Nucleus accumbens (tissue), 56 donors: ENCODE results near the gene SAMD4A.

ENCODE experiments used
- DNase-seq, 56 donors: peaks; one replicate each; lab custom pipeline; 2025; lab: John Stamatoyannopoulos, UW

SAMD4A gene

DNA sequence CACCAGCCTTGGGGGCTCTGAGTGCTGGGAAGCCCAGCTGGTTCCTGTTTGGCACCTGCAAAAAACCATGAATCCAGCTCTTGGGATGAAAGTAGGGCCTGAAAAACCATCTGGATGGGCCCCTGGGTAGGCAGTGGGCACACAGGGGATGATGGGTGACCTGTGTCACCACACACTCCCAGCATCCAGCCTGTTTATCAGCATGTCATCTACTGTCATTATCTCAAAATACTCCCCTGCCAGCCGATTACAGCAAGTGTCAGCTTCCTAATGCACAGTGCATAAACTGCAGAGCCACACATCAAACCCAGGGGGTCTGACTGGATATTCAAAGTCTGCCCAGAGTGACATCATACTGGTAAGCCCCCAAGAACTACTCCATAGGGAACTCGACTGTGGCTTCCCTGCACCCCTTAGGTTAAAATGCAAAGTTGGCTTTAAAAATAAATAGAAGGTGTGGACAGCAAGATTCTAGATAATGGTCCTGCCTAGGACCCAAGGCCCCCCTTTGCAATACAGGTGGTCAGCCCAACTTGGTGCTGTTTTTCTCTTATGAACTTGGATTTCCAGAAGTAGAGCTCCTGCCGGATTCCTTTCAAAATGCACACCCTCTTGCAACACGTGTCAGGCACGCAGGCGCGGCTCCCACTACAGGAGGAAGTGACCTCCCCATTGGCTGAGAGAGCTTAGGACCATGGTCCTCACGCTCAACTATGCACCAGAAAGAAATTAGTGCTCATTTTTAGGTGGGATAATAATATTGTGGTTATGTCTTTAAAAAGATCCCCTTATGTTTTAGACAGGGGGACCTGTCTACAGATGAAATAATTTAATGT is 241.6 kb downstream of the SAMD4A start:
- no peak for DNase-seq

GRCh38 chr14:54809767-54810166 is 242.8 kb downstream of the SAMD4A start:
- DNase-seq, result no peak

DNA sequence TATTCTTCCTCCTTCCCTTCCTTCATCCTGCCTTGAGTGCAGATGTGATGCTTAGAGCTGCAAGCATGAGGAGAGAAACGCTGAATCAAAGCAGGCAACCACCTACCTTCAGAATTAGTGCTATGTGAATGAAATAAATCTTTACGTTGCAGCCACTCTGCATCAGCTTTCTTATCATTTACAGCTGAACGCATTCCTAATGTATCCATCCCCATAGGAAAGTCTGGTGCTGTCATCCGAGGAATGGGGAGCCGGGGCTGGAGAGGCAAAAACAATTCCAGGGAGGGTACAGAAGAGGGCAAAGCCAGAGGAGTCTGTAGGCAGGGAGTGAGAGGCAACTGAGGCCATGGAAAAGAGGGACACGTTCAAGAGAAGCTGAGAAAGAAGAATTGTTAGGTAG is 245.7 kb downstream of the SAMD4A start:
- no peak for DNase-seq

- no peak for DNase-seq
Measured at GRCh38 chr14:54813081-54813480, 246.2 kb downstream of the SAMD4A start.

DNA sequence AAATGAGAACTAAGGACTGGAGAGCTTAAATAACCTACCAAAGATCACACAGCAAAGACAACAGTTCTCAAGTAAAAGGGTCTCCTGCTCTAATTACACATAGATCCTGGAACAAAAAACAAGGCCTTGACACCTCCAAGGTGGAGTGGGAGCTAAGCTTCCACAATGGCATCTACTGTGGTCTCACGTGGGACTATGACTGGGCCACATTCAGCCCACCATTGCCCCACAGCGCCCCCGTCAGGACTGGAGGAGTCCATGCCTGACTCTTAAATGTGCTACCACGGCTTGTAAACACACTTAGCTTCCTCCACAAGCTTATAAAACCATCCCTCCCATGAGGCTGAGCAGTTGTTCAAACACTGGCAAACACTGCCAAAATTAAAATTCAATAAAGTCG is 247.1 kb downstream of the SAMD4A start:
- no peak for DNase-seq

GRCh38 chr14:54815016-54815415 is 248.1 kb downstream of the SAMD4A start:
- DNase-seq, result no peak

DNA sequence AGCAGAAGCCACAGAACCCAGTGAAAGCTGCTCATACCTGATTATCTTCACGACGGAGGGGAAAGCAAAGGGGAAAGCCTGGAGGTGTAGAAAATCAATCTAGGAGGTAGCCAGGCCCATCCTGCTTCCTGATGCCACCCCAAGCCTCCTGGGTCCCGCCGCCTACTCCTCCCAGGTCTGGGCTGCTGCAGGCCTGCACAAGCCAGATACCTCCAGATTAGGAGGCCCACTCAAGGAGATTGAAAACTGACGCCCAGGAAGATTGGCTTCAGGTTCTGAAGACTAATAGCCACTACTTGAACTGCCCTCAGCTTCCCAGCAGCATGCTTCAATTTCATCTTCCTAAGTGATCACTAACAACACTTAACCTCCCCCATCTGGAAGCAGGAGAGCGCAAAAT is 248.6 kb downstream of the SAMD4A start:
- no peak for DNase-seq

GRCh38 chr14:54816450-54816849 is 249.5 kb downstream of the SAMD4A start:
- DNase-seq, result no peak

DNA sequence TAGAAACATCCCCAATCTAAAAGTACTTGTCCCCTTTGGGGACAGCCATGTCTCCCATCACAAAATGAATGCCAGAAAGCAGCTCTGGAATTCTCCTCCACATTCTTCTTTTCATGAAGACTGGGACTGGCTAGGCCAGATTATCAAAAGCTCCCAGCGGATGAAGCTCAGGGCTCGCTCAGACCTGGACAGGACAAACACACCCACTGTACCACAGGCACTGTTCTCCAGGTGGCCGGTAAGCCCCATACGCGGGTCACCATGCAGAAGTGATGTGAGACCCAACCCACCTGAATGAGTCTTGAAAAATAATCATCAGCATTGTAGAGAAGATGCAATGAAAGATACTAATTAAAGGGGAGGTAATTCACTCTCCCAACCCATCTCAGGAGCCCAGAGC is 250.6 kb downstream of the SAMD4A start:
- no peak for DNase-seq

- no peak for DNase-seq
Measured at GRCh38 chr14:54818201-54819133, 251.5 kb downstream of the SAMD4A start.

DNA sequence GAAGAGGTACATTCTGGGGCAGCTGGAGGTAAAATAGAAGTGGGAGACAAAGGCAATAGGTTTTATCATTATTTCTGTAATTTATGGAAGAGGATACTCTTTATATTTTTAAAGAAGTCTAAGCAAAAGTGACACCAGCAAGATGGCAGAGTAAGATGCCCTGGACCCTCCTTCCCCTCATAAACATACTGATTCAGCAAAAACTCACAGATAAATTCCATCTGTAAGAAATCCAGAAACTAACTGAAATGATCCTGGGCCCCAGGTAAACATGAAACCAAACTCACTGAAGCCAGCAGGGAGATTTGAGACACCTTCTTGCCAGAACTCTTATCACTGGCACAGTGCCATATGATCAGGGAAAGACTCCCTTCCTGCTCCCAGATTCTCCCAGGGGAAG is 255.8 kb downstream of the SAMD4A start:
- DNase-seq, result no peak

DNA sequence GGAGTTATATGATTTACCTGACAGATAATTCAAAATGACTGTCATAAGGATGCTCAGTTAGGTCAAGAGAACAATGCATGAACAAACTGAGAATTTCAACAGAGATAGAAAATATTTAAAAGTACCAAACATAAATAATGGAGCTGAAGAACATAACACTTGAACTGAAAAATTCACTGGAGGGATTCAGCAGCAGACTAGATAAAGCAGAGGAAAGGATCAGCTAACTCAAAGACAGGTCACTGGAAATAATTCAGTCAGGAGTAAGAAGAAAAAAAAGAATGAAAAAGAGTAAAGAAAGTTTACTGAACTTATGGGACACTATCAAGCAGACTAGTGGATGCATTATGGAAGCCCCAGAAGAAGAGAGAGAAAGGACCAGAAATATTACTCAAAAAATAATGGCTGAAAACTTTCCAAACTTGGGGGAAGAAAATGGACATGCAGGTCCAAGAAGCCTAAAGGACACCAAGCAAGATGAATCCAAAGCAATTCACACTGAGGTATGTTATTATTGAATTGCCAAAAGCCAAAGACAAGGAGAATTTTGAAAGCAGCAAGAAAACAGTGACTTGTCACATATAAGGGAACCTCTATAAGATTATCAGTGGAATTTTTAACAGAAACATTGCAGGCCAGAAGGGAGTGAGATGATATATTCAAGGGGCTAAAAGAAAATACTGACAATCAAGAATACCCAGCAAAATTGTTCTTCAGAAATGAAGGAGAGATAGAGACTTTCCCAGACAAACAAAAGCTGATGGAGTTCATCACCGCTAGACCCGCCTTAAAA is 257.0 kb downstream of the SAMD4A start:
- DNase-seq, result no peak

DNA sequence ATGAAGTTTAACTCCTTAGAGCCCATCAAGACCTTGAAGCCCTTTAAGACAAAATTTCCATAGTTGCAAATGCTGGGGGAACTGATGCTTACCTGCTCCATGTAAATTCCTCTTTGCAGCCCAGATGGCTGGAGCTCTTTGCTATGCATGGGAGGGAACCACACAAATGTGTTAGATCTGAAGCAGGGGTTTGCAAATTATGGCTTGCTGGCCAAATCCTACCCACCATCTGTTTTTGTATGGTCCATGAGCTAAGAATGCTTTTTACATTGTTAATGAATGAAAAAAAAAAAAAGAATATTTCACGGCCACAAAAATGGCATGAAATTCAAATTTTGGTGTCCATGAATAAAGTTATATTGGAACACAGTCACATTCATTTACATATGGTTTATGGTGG is 261.1 kb downstream of the SAMD4A start:
- no peak for DNase-seq

DNA sequence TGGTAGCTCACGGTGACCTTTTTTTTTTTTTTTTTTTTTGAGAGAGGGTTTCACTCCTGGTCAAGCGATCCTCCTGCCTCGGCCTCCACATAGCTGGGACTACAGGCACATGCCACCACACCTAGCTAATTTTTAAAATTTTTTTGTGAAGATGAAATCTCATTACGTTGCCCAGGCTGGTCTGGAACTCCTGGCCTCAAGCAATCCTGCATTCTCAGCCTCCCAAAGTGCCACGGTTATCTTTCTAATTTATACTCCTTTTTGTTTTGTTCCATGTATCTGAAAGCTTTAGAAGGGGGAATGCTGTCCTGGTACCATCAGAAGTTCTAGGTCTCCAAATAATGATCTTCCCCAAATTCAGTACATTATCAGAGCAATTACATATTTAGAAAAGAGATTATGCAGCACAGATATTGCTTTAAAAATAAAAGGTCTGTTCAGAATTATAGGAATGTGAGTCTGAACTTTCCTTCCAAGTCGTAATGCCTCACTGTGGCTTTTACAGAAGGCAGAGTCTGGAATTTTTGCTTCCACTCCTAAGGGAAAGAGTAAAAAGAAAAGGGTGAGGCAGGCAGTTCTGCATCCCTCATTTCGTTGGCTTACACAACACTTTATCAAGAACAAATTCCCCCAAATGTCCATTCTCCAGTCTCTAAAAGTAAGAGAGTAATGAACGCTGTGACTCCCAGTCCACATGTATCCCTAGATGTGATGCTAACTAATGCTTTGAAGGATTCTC is 262.7 kb downstream of the SAMD4A start:
- no peak for DNase-seq

DNA sequence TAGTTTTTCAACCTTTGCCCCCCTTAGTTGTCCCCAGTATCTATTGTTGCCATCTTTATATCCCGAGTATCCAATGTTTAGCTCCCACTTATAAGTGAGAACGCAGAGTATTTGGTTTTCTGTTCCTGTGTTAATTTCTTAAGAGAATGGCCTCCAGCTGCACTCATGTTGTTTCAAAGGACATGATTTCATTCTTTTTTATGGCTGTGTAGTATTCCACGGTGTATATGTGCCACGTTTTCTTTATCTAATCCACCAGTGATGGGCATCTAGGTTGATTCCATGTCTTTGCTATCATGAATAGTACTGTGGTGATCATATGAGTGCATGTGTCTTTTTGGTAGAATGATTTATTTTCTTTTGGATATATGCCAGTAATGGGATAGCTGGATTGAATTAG is 263.7 kb downstream of the SAMD4A start:
- no peak for DNase-seq

- no peak for DNase-seq
Measured at GRCh38 chr14:54834081-54834480, 267.2 kb downstream of the SAMD4A start.

DNA sequence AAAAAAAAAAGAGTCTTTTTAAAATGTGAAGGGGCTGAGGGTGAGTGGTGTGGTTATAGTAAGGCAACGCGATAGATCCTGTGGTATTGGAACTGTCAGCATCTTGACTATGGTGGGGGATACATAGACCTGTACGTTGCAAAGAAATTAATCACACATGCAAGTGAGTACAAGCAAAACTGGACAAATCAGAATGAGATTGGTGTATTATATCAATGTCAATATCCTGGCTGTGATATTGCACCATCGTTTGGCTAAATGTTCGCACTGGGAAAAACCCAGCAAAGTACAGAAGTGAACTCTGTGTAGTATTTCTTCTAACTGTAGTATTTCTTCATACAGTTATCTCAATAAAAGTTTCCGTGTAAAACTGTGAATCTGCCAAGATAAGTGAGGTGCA is 267.8 kb downstream of the SAMD4A start:
- DNase-seq, result no peak

DNA sequence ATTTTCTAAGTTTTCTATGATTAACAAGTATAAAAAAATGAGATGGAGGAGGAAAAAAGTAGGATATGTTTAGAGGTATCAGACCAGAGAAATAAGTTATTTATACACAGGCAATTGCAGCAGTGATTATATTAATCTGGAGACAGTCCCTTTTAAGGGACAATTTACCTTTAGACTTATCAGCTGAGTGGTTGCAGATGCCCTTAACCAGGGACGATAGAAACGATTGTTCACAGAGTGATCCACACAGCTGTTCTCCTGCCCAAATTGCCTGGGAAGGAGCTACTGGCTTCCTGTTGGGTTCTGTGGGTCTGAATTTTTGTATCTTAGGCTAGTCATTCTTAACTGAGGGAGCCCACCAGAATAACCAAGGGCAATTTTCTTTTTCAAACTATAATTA is 269.3 kb downstream of the SAMD4A start:
- DNase-seq, result no peak

GRCh38 chr14:54837508-54838149 is 270.7 kb downstream of the SAMD4A start:
- no peak for DNase-seq
